AG04449 (cell line): ENCODE data around the gene PLLP.

ENCODE experiments used
- CTCF ChIA-PET: fragments of 350-600 bp; formaldehyde crosslinking; extraction: SDS; loops from one replicate; lab custom pipeline; 2021; ENCODE audit warnings: antibody characterized with exemption; lab: Yijun Ruan, JAX
- POLR2A ChIA-PET: fragments of 400-600, 350-600 bp; formaldehyde crosslinking; extraction: SDS; loops from one replicate; lab custom pipeline; 2020; ENCODE audit warnings: antibody characterized with exemption, inconsistent platforms; lab: Yijun Ruan, JAX
- DNase-seq: peaks from one replicate; pipeline ENCODE4 v3.0.0-alpha.2; 2010; ENCODE audit warnings: low read depth, low spot score
- H3K4me3 ChIP-seq: 2 replicates; pipeline ENCODE4 v1.5.1; 2011; ENCODE audit warnings: low read depth, mild to moderate bottlenecking, control low read depth, low read length
- CTCF ChIP-seq: IDR thresholded peaks from one replicate; pipeline ENCODE4 v1.5.1; 2011; ENCODE audit warnings: mild to moderate bottlenecking, moderate library complexity, low read length, control low read depth, inconsistent platforms; ENCODE audit not compliant: insufficient read depth; ENCODE audit errors: missing control alignments

The PLLP gene, protein sequence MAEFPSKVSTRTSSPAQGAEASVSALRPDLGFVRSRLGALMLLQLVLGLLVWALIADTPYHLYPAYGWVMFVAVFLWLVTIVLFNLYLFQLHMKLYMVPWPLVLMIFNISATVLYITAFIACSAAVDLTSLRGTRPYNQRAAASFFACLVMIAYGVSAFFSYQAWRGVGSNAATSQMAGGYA

GRCh38 chr16:57284209-57284951, at the start of gene PLLP:
PLLP (minus strand) TSS chr16:57284672; CDS start chr16:57284540, 132 bp downstream.
- peak within 1 kb of the TSS; percentile 49 for H3K4me3 ChIP-seq
- ChIA-PET POLR2A (no interaction called here), CTCF (interaction anchor here (1.0 to 1.1 kb wide), 3 partner anchors 11 to 200 kb away, joined by 3 read pairs; no protein-coding TSS in a partner anchor)
- DNase-seq, result no peak
- no peak for TF ChIP-seq CTCF

DNA sequence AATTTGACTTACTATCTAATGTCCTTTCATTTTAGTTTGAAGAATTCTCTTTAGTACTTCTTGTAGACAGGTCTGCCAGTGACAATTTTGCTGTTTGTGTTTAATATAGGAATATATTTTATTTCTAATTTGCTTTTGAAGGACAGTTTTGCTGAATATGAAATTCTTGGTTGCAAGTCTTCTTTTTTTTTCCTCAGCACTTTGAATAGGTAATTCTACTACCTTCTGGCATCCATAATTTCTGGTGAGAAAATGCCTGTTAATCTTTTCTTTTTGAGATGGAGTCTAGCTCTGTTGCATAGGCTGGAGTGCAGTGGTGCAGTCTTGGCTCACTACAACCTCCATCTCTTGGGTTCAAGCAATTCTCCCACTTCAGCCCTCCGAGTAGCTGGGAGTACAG, 48.9 kb upstream of the PLLP start:
- POLR2A ChIA-PET, result no interaction called here
- no peak for TF ChIP-seq CTCF
- H3K4me3 ChIP-seq, result no peak overlapping the region
- CTCF ChIA-PET, result interaction anchor here (0.8 to 2.2 kb wide), 3 partner anchors 61 to 88 kb away, joined by 3 to 8 read pairs (median 3); no protein-coding TSS in a partner anchor
- DNase-seq, result no peak

DNA sequence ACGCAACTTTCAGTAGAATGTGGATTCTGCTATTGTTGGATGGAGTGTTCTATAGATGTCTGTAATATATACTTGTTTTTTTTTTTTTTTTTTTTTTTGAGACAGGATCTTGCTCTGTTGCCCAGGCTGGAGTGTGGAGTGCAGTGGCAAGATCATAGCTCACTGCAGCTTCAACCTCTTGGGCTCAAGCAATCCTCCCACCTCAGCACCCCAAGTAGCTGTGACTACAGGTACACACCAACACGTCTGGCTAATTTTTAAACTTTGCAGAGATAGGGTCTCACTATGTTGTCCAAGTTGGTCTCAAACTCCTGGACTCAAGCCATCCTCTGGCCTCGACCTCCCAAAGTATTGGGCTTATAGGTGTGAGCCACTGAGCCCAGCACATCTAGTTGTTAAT, 46.9 kb upstream of the PLLP start:
- no peak overlapping the region for H3K4me3 ChIP-seq
- DNase-seq, result no peak
- CTCF ChIA-PET, result interaction anchor here (1.1 to 1.7 kb wide), 4 partner anchors 9 to 87 kb away, joined by 3 to 4 read pairs (median 4); no protein-coding TSS in a partner anchor
- no peak for TF ChIP-seq CTCF
- POLR2A ChIA-PET, result no interaction called here

DNA sequence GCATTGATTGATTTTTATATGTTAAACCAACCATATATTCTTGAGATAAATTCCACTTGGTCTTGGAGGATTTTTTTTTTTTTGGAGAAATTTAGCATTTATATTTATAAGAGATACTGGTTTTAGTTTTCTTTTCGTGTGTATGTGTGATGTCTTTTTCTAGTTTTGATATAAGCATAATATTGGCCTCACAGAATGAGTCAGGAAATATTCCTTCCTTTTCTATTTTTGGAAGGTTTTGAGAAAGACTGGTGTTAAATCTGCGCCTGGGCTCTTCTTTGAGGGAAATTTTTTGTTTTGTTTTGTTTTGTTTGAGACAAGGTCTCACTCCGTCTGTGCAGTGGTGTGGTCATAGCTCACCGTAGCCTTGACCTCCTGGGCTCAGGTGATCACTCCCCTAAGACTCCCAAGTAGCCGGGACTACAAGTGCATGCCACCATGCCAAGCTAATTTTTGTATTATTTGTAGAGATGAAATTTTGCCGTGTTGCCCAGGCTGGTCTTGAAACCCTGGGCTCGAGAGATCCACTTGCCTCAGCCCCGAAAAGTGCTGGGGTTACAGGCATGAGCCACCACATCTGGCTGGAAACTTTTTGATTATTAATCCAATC, 45.4 kb upstream of the PLLP start:
- POLR2A ChIA-PET, result no interaction called here
- CTCF ChIA-PET, result interaction anchor here (1.3 kb wide), 1 partner anchor 89 kb away, joined by 4 read pairs; no protein-coding TSS in a partner anchor

GRCh38 chr16:57325458-57325857, 41.0 kb upstream of the PLLP start:
- CTCF ChIA-PET, result no interaction called here
- no peak for TF ChIP-seq CTCF
- DNase-seq, result no peak
- POLR2A ChIA-PET, result no interaction called here
- no peak overlapping the region for H3K4me3 ChIP-seq

More for the DNA sequence above, 45.4 kb upstream of the PLLP start:
- DNase-seq, result no peak
- no peak for TF ChIP-seq CTCF
- H3K4me3 ChIP-seq, result no peak overlapping the region

- ChIA-PET CTCF (no interaction called here), POLR2A (no interaction called here)
- no peak for DNase-seq
- no peak for TF ChIP-seq CTCF
- H3K4me3 ChIP-seq, result no peak overlapping the region
These were observed 40.3 kb upstream of the PLLP start for GRCh38 chr16:57324749-57325148.
